HG02642 (cell line): Measurements from ENCODE around the gene TOPBP1.
"Not testable (repeated sequence)": the region's sequence is repeated elsewhere in the genome, so short reads cannot be mapped to it uniquely, and the experiment has no call there.

Experiments
- ATAC-seq: cut with Tn5 transposase; IDR thresholded peaks from one replicate; pipeline ENCODE4 v1.9.1; 2021; ENCODE audit warnings: mild to moderate bottlenecking; ENCODE audit not compliant: unreplicated experiment, poor library complexity

The TOPBP1 gene

DNA sequence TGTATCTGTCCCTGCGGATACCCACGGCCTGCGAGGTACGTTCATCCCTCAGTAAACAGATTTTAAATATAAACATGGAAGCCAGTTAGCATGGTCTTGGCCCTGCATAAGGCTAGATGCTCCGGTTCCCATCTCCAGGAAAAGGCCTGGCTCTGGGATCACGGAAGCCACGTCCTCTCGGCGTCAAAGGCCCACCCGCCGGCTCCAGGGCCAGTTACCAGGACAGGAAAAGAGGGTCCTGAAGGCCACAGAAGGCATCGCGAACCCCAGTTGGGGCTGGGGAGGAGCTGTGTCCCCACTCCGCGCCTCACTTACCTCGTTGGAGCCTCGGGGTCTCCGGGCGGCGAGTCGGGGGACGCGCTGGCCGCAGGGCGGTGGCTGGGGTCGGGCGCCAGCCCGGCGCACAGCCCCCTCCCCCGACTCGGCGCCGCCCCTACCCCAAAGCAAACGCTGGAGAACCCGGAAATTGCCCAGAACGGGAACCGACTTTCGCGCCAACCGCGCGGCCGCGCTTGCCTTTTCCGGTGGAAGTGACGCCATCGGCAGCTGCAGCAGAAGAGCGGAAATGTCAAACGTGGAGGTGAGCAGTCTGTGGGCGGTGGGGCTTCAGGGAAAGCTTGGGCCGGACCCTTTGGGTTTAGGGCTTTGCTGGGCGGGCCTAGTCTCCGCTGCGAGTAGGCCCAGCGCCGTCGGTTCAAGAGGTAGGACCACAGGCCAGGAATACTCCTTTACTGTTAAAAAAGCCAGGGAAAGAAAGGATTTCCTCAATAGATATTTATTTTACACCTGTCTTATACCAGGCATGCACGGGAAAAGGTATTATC, at the start of gene TOPBP1:
TOPBP1 (minus strand) TSS at position 488 of the 824 bp plus-strand sequence. CDS start 814 bp downstream, outside the sequence.
- peak; percentile 92 for ATAC-seq

GRCh38 chr3:133711013-133711412, 49.3 kb upstream of the TOPBP1 start:
- no peak for ATAC-seq

DNA sequence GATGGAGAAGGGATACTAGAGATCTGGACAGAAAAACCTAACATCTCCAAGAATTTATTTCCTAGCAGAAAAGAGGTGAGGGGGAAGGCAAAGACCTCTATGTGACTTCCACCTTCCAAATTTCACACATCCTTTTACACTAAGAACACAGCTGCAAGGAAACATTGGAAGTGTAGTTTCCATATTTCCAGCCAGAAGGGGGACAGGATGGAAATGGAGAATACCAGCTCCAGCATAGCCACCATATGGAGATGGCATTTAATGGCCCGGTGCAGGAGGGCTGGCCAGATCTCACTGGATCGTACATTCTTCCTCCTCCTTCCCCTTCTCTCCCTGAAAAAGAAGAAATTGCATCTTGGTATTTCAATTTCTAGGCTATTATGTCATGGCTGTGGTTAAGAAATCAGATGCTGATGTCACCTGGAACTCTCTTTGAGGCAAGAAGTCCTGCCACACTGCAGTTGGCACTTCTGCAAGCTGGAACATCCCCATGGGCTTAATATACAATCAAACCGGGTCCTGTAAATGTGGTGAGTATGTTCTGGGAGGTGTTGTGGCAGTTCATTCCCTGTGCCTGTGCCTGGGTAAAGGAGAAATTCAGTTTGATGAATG, 47.5 kb upstream of the TOPBP1 start:
- ATAC-seq = no peak

GRCh38 chr3:133706033-133706432, 44.3 kb upstream of the TOPBP1 start:
- no peak for ATAC-seq

GRCh38 chr3:133703915-133704314, 42.2 kb upstream of the TOPBP1 start:
- ATAC-seq = no peak

- no peak for ATAC-seq
Measured at GRCh38 chr3:133701435-133702358, 40.0 kb upstream of the TOPBP1 start.

- ATAC-seq = no peak
Measured at GRCh38 chr3:133700351-133700750, 38.6 kb upstream of the TOPBP1 start.

DNA sequence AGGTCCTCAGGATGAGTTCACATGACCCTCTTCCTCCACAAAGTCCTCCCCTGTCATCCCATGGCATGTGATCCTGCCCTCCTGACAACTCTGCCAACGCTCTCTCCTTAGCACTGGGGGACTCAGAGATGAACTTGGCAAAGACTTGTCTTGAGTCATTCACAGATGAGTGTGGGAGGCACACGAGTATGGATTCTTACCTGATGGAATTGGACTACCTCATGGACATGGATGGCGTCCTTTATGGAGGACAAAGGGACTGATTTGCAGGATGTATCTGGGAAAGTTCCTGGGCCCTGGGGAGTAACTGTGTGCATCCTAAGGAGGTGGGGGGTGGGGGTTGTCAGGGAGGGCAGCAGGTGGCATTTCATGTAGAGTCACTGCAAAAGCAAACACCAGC, 38.2 kb upstream of the TOPBP1 start:
- no peak for ATAC-seq

DNA sequence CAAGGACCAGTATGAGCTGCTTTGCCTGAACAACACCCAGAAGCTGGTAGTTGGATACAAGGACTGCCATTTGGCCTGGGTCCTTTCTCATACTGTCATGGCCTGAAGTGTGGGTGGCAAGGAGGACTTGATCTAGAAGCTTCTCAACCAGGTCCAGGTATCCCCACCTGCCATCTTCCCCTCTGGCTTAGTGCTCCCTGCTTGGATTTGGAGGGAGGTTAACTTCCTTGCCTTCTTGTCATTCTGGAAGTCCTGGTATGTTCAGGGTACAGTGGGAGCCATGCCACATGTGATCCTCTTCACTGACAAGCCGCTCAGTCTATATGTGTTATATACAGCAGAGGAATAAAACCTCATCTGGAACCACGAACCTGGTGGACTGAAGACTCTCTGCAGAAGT, 37.7 kb upstream of the TOPBP1 start:
- no peak for ATAC-seq

DNA sequence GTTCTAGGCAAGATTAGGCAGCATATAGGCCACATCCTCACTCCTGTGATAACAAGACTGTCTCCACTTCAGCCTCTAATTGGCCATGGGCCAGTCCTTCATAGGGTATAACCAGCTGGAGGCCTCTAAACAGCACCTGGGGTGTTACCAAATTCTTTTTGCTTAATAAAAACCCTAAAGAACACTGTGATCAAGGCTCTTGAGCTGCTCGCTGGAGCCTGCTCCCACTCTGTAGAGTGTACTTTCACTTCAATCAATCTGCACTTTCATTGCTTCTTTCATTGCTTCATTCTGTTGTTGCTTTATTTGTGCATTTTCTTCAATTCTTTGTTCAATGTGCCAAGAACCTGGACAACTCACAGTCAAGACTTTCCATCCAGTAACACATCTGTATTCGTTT, 36.2 kb upstream of the TOPBP1 start:
- no peak for ATAC-seq

- ATAC-seq = no peak
Measured at GRCh38 chr3:133695560-133696171, 33.9 kb upstream of the TOPBP1 start.

DNA sequence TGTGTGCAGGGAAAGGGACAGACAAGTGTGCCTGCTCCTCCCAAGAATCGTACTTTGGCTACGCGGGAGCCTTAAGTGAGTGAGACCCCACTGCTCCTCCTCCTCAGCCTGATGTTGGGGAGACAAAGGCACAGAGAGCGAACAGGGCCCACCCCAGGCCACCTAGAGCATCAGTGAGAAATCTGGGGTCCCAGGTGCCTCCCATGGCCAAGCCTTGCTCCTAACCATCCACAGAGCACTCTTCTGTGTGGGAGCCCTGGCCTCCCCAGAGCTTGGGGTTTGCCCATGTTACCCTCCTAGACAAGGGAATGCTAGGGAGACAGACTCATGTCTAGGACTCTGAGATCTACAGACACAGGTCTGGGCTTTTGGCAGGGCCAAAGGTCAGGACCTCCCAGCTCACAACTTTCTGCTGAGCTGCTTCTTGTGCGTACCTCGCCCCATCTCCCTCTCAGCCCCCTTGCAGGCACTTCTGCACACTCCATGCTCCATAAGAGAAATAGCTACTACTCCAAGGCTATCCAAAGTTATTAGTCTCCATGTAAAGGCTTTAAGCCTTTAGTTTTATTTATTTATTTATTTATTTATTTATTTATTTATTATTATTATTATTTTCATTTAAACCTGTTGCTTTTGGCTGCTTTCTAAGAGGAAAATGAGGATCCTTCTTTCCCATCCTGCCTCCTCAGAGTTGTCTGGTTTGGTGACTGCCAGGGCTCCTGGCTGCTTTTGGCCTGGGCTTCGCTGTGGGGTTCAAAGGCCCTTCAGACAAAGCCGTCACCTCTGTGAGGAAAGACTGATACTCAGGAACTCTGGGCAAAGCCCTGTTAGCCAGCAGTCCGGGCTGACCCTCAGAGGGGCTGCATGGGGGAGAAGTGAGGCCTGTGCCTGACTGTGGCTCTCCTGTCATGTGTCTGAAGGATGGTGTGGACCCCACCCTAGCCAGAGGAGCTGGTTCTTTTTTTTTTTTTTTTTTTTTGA, 32.8 kb upstream of the TOPBP1 start:
- ATAC-seq = no peak

- no peak for ATAC-seq
Measured at GRCh38 chr3:133693821-133694220, 32.1 kb upstream of the TOPBP1 start.

- no peak for ATAC-seq
Measured at GRCh38 chr3:133692759-133693158, 31.0 kb upstream of the TOPBP1 start.

- no peak for ATAC-seq
Measured at GRCh38 chr3:133691273-133692107, 29.7 kb upstream of the TOPBP1 start.

GRCh38 chr3:133677993-133678392, 16.3 kb upstream of the TOPBP1 start:
- ATAC-seq = not testable (repeated sequence)

DNA sequence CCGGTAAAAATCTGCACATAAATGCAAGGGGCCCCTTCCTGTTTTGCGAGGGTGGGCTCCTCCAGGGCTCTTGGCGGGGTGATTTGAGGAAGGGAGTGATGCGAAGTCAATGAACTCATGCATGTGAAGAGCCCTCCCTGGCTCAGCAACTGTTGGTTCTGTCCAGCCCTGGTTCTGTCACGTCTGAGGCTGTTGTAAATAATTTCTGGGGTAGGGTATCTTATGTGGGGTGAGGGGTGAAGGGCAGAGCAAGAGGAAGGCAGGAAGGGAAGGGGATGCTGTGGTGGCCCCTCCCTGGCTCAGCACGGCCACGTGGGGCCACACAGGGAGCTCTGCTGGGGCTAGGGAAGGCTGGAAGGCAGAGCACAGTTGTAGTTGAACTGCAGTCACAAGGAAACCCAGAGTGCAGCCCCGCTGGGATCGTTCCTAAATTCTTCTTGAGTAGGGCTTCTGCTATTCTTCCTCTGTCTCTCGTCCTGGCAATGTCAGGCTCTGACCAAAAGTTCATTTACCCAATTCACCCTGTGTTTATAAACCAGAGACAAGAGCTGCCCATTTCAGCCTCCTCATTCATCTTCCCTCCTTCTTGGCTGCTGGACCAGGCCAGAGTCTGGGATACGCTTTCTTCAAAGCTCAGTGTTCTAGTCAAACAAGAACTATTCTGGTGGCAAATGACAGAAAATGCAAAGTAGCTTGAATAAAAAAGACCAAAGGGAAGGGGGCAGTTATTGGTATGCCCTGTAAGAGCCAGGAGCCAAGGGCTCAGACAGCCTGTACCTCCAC, 14.8 kb upstream of the TOPBP1 start:
- no peak for ATAC-seq
